Prostate gland (tissue), 2 donors: ENCODE measurements around the gene VTA1. TPM values are rescaled to one million over a fixed set of nuclear protein-coding genes. Genes with fewer than 3 reads are reported as not detected.

ENCODE experiments used
- DNase-seq: peaks from one replicate; pipeline ENCODE4 v3.0.0-alpha.2; 2019; ENCODE audit warnings: low spot score
- H3K27ac ChIP-seq, 2 donors: fragments of 200-600 bp; sonication (generic); 2 replicates each; pipeline ENCODE4 v1.5.1; 2017 to 2019
- H3K27me3 ChIP-seq: fragments of 200-600 bp; sonication (generic); replicated peaks from 2 replicates; pipeline ENCODE4 v1.5.1; 2019; ENCODE audit not compliant: insufficient read depth
- H3K36me3 ChIP-seq, 2 donors: fragments of 200-600 bp; sonication (generic); 1 replicate in 1 of 2; 2 replicates in 1 of 2; pipeline versions ENCODE4 v1.5.1 to v1.8.1; 2017 to 2019
- H3K4me1 ChIP-seq: fragments of 200-600 bp; sonication (generic); replicated peaks from 2 replicates; pipeline ENCODE4 v1.5.1; 2019
- H3K4me3 ChIP-seq, 2 donors: fragments of 200-600 bp; sonication (generic); 2 replicates each; pipeline ENCODE4 v1.5.1; 2017 to 2019
- H3K9me3 ChIP-seq: fragments of 200-600 bp; sonication (generic); 2 replicates; pipeline ENCODE4 v1.5.1; 2017
- CTCF ChIP-seq, 4 experiments: fragments of 200-600 bp in 2 of 4; fragments of 450-650 bp in 2 of 4; sonication (generic) in 2 of 4; IDR thresholded peaks; 1 replicate in 3 of 4; 2 replicates in 1 of 4; pipeline ENCODE4 v1.5.1; 2016 to 2019; ENCODE audit warnings: antibody characterized with exemption in 4 of 4, mild to moderate bottlenecking in 2 of 4, moderate library complexity in 2 of 4
- POLR2A ChIP-seq: fragments of 450-650 bp; IDR thresholded peaks from one replicate; pipeline ENCODE4 v1.6.1; 2016; ENCODE audit warnings: antibody characterized with exemption, mild to moderate bottlenecking
- POLR2AphosphoS5 ChIP-seq: sonication (generic); formaldehyde crosslinking; IDR thresholded peaks from one replicate; pipeline ENCODE4 v1.6.1; 2017; ENCODE audit warnings: antibody characterized with exemption
- WGBS: methylation state at CpG from one replicate; pipeline ENCODE4 v1.1.5; 2018; 5-methylcytosine and 5-hydroxymethylcytosine counted together
- intact Hi-C: fragments of 100-400 bp; cut with DNase I; formaldehyde crosslinking; loops from one replicate; pipeline ENCODE4 v1.14.2; 2022
- total RNA-seq, 2 donors: library from RNA; depleted of rRNA; stranded (reverse); fragments of >200 nt; gene quantifications; one replicate each; pipeline ENCODE4 v1.1.0, GENCODE V29; 2016

The VTA1 gene
- total RNA-seq, 2 donors from 2014 or later = 38.5 to 44.7 TPM

DNA sequence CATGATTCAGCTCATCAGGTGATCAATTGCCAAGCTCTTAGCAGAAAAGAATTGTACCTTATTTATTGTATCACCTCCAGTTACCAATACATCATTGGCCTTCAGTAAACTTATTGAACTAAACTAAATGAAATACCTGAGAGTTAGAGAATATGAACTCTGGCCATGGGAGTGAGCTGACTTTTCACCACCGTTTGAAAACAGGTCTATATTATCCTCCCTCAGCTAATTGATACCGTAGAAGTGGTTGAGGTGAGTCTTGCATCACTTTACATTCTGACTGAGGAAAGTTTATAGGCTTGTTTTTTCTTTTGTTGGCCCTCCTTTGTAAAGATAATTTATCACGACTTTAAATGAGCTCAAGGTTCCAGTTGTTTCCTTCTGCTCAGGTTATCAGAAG, 102.2 kb downstream of the VTA1 start:
- Histone ChIP-seq H3K4me3 (no peak overlapping the region), H3K4me1 (no peaks in the 10 kb centered on the region), H3K27me3 (no peaks in the 10 kb centered on the region), H3K36me3 (no peaks in the 10 kb centered on the region), H3K9me3 (no peaks in the 10 kb centered on the region), H3K27ac (no peak overlapping the region)
- intact Hi-C loops = no loop called here
- TF ChIP-seq CTCF (IDR thresholded peaks at IDR 0.05) (no peak), POLR2AphosphoS5 (no peak), POLR2A (no peak)
- WGBS = 41% methylated on average over 3 of the region's 3 CpGs
- DNase-seq = no peak

DNA sequence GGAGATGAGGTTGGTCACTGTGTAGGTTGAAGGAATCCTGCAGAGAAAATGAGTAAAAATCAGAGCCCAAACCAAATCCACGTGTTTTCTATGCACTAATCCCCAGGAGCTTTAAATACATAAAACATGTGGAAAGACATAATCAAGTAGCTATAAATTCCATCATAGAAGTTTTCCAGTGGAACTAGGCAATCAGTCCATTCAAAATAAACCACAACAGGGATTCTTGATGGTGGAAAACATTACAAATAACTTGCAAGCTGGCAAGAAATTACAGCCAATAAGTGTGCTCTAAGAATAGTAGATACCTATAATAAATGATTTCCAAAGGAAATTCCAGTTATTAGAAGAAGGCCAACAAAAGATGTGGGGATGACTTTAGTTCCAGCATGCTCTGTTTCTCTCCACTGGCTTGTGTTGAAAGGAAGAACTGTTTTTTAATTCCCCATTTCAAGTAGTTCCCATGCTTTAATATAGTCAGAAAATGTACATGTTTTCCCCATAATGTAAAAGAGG, 104.9 kb downstream of the VTA1 start:
- Histone ChIP-seq H3K4me1 (no peaks in the 10 kb centered on the region), H3K4me3 (no peak overlapping the region), H3K27ac (no peak overlapping the region), H3K36me3 (no peaks in the 10 kb centered on the region), H3K9me3 (no peaks in the 10 kb centered on the region), H3K27me3 (no peaks in the 10 kb centered on the region)
- intact Hi-C loops = no loop called here
- no peak for DNase-seq
- TF ChIP-seq POLR2A (no peak), CTCF (IDR thresholded peaks at IDR 0.05) (no peak), POLR2AphosphoS5 (no peak)
- WGBS = 59% methylated on average over 1 of the region's 1 CpG

- H3K9me3 ChIP-seq = no peaks in the 10 kb centered on the region
- TF ChIP-seq POLR2AphosphoS5 (no peak), CTCF (IDR thresholded peaks at IDR 0.05) (no peak), POLR2A (no peak)
- no peaks in the 10 kb centered on the region for H3K4me1 ChIP-seq
- H3K27ac ChIP-seq = no peak overlapping the region
- no peaks in the 10 kb centered on the region for H3K36me3 ChIP-seq
- intact Hi-C loops = no loop called here
- no peak for DNase-seq
- no peaks in the 10 kb centered on the region for H3K27me3 ChIP-seq
- no peak overlapping the region for H3K4me3 ChIP-seq
- WGBS = 75% methylated on average over 6 of the region's 6 CpGs
These were observed 107.5 kb downstream of the VTA1 start for GRCh38 chr6:142254513-142254912.

DNA sequence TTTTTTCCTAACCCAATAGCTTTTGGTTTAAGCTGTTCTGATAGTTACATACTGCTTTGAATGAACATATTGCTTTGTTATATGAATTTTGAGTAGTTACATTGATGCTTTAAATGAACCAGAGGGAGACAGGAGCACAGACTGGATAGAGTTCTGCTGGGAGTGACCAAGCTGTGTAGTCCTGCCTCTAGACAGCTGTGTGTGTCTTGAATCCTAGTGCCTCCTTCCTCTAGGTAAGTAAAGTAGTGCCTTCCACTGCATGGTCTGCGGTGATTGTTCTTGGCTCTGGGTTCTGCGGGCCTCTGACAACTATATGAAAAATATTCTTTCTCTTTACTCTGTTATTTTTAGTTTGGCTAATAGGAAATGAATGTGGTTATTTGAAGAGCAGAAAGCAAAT, 108.7 kb downstream of the VTA1 start:
- Histone ChIP-seq H3K4me1 (no peaks in the 10 kb centered on the region), H3K27ac (no peak overlapping the region), H3K9me3 (no peaks in the 10 kb centered on the region), H3K27me3 (no peaks in the 10 kb centered on the region), H3K4me3 (no peak overlapping the region), H3K36me3 (no peaks in the 10 kb centered on the region)
- 80% methylated on average over 2 of the region's 2 CpGs for WGBS
- TF ChIP-seq CTCF (IDR thresholded peaks at IDR 0.05) (no peak), POLR2AphosphoS5 (no peak), POLR2A (no peak)
- intact Hi-C loops = no loop called here
- no peak for DNase-seq

- Histone ChIP-seq H3K27ac (no peak overlapping the region), H3K27me3 (no peaks in the 10 kb centered on the region), H3K36me3 (no peaks in the 10 kb centered on the region), H3K4me1 (no peaks in the 10 kb centered on the region), H3K9me3 (no peaks in the 10 kb centered on the region), H3K4me3 (no peak overlapping the region)
- 93% methylated on average over 6 of the region's 6 CpGs for WGBS
- no peak for DNase-seq
- intact Hi-C loops = no loop called here
- no peak for TF ChIP-seq CTCF (IDR thresholded peaks at IDR 0.05)
- no peak for TF ChIP-seq POLR2AphosphoS5
- no peak for TF ChIP-seq POLR2A
These were observed 111.2 kb downstream of the VTA1 start for GRCh38 chr6:142258305-142258704.
